Endothelial cell of umbilical vein (primary cell): Measurements from ENCODE around the gene PROB1. TPM values are rescaled to one million over a fixed set of nuclear protein-coding genes. Genes with fewer than 3 reads are reported as not detected.

Source experiments
- BruUV-seq: library from RNA; stranded (reverse); fragments of 400-500 nt; replicated peaks from 2 replicates; lab custom pipeline; 2021; lab: Mats Ljungman, UMichigan
- CTCF ChIA-PET: fragments of 300-600, 350-600 bp; sonication (Branson Sonifier 250); formaldehyde crosslinking; loops from one replicate; lab custom pipeline; 2021; ENCODE audit warnings: antibody characterized with exemption, inconsistent platforms; lab: Charles Lee
- POLR2A ChIA-PET: fragments of 300-600, 350-600 bp; sonication (Branson Sonifier 250); formaldehyde crosslinking; loops from one replicate; lab custom pipeline; 2021; ENCODE audit warnings: antibody characterized with exemption, inconsistent platforms; lab: Charles Lee
- DNase-seq: peaks from one replicate; pipeline ENCODE4 v3.0.0-alpha.2; 2011; ENCODE audit warnings: low read depth, low spot score
- FAIRE-seq: peaks from 2 replicates; lab custom pipeline; 2011; peaks lifted over from hg19 to GRCh38; lab: Jason Lieb, UNC
- H2AFZ ChIP-seq: 2 replicates; pipeline ENCODE4 v1.6.0; 2012; ENCODE audit warnings: low read depth, low read length, control low read depth, inconsistent platforms
- H3K27ac ChIP-seq: 2 replicates; pipeline ENCODE4 v1.5.1; 2011; ENCODE audit warnings: low read depth, mild to moderate bottlenecking, control low read depth, low read length, moderate library complexity; ENCODE audit not compliant: insufficient read depth
- H3K27me3 ChIP-seq, 2 experiments: 2 replicates each; pipeline versions ENCODE4 v1.6.0 to v1.6.1; 2011; ENCODE audit warnings: low read length in 2 of 2, mixed read lengths in 1 of 2; ENCODE audit not compliant: control insufficient read depth in 2 of 2, insufficient read depth in 2 of 2
- H3K36me3 ChIP-seq, 2 experiments: 2 replicates in 1 of 2; 3 replicates in 1 of 2; pipeline ENCODE4 v1.5.1; 2011; ENCODE audit warnings: low read length in 2 of 2, mild to moderate bottlenecking in 1 of 2, moderate library complexity in 1 of 2; ENCODE audit not compliant: control insufficient read depth in 2 of 2, insufficient read depth in 2 of 2; ENCODE audit errors: extremely low read depth in 1 of 2
- H3K4me1 ChIP-seq: 3 replicates; pipeline ENCODE4 v1.5.1; 2011; ENCODE audit warnings: mild to moderate bottlenecking, low read length; ENCODE audit not compliant: control insufficient read depth, insufficient read depth; ENCODE audit errors: extremely low read depth
- H3K4me2 ChIP-seq: 2 replicates; pipeline ENCODE4 v1.6.1; 2011; ENCODE audit warnings: low read length, control low read depth, mixed read lengths; ENCODE audit not compliant: insufficient read depth
- H3K4me3 ChIP-seq, 3 experiments: fragments of 200-600 bp in 1 of 3; sonication (generic), shearing (Covaris generic) in 1 of 3; replicated peaks in 1 of 3; 2 replicates each; pipeline ENCODE4 v1.5.1; 2011 to 2016; ENCODE audit warnings: control low read depth in 3 of 3, low read length in 3 of 3, mild to moderate bottlenecking in 2 of 3, inconsistent platforms in 1 of 3, low read depth in 1 of 3, moderate library complexity in 1 of 3; ENCODE audit not compliant: insufficient read depth in 1 of 3
- H3K79me2 ChIP-seq: 2 replicates; pipeline ENCODE4 v1.6.0; 2012; ENCODE audit warnings: low read length, inconsistent platforms; ENCODE audit not compliant: control insufficient read depth, insufficient read depth
- H3K9ac ChIP-seq: replicated peaks from 2 replicates; pipeline ENCODE3; 2011; ENCODE audit warnings: low read length, control low read depth; ENCODE audit not compliant: insufficient read depth; ENCODE audit errors: extremely low read depth
- H3K9me1 ChIP-seq: replicated peaks from 3 replicates; pipeline ENCODE4 v1.6.0; 2011; ENCODE audit warnings: mild to moderate bottlenecking, low read length; ENCODE audit not compliant: control insufficient read depth, insufficient read depth; ENCODE audit errors: extremely low read depth
- H3K9me3 ChIP-seq: replicated peaks from 2 replicates; pipeline ENCODE4 v1.5.1; 2012; ENCODE audit warnings: low read length, inconsistent platforms; ENCODE audit not compliant: control insufficient read depth, insufficient read depth
- H4K20me1 ChIP-seq: replicated peaks from 2 replicates; pipeline ENCODE3; 2011; ENCODE audit warnings: mild to moderate bottlenecking, low read length; ENCODE audit not compliant: control insufficient read depth, insufficient read depth; ENCODE audit errors: extremely low read depth
- CTCF ChIP-seq, 2 donors: IDR thresholded peaks; 1 replicate in 1 of 2; 2 replicates in 1 of 2; pipeline ENCODE4 v1.5.1; 2011; ENCODE audit warnings: low read length in 2 of 2, mild to moderate bottlenecking in 2 of 2, moderate library complexity in 2 of 2, control low read depth in 1 of 2, inconsistent platforms in 1 of 2, low read depth in 1 of 2; ENCODE audit not compliant: insufficient read depth in 1 of 2; ENCODE audit errors: extremely low read depth in 1 of 2
- EZH2 ChIP-seq: IDR thresholded peaks from 2 replicates; pipeline ENCODE4 v1.6.1; 2012; ENCODE audit warnings: borderline replicate concordance, low read depth, mild to moderate bottlenecking, moderate library complexity, low read length, inconsistent platforms; ENCODE audit not compliant: severe bottlenecking
- FOS ChIP-seq: IDR thresholded peaks from 2 replicates; pipeline ENCODE4 v1.6.1; 2011; ENCODE audit warnings: mild to moderate bottlenecking, low read length, moderate library complexity, borderline replicate concordance; ENCODE audit not compliant: insufficient read depth
- GATA2 ChIP-seq: IDR thresholded peaks from 2 replicates; pipeline ENCODE4 v1.7.0; 2011; ENCODE audit warnings: low read depth, mild to moderate bottlenecking, moderate library complexity, mixed read lengths, low read length; ENCODE audit not compliant: insufficient read length, insufficient read depth
- JUN ChIP-seq: IDR thresholded peaks from 2 replicates; pipeline ENCODE4 v1.6.1; 2011; ENCODE audit warnings: borderline replicate concordance, low read depth; ENCODE audit not compliant: insufficient read length, insufficient read depth
- MAX ChIP-seq: IDR thresholded peaks from 2 replicates; pipeline ENCODE4 v1.6.1; 2011; ENCODE audit not compliant: insufficient read depth, insufficient read length
- MYC ChIP-seq: IDR thresholded peaks from one replicate; pipeline ENCODE4 v1.6.1; 2011; ENCODE audit warnings: mild to moderate bottlenecking, low read depth, low read length
- POLR2A ChIP-seq: IDR thresholded peaks from 2 replicates; pipeline ENCODE4 v1.6.1; 2012; ENCODE audit warnings: low read depth, mild to moderate bottlenecking, control low read depth, low read length
- POLR2AphosphoS5 ChIP-seq: IDR thresholded peaks from 2 replicates; pipeline ENCODE4 v1.6.1; 2012; ENCODE audit warnings: low read depth, mild to moderate bottlenecking, control low read depth, low read length, moderate library complexity; ENCODE audit not compliant: insufficient read depth
- dilution Hi-C: fragments of 300-500 bp; cut with MboI; formaldehyde crosslinking; loops from one replicate; pipeline ENCODE4 v1.15.0; 2019; ENCODE audit warnings: low sequenced_read_pairs; ENCODE audit not compliant: extremely low pct_ligation_motif_present
- intact Hi-C: fragments of 100-400 bp; cut with micrococcal nuclease; formaldehyde crosslinking; loops from one replicate; pipeline ENCODE4 v1.10.0; 2022
- polyA plus RNA-seq, 4 experiments: library from polyadenylated mRNA; depleted of rRNA in 3 of 4; stranded (reverse) in 3 of 4; unstranded in 1 of 4; fragments of >200 nt; gene quantifications; 2 replicates each; pipeline versions ENCODE4 v1.2.1 to v1.2.3, GENCODE V29; 2011 to 2012; ENCODE audit warnings: missing spikeins in 1 of 4
- total RNA-seq: library from RNA; stranded (reverse); gene quantifications from 2 replicates; pipeline ENCODE4 v1.2.3, GENCODE V29; 2021

Gene PROB1
- total and polyA plus RNA-seq, 2 donors (not counting 3 experiments of a cell fraction or from before 2014, with no cell fraction given): 0.47 to 1.9 TPM

GRCh38 chr5:139379626-139380449, 15.1 kb downstream of the PROB1 start:
- Histone ChIP-seq H4K20me1 (no peaks in the 10 kb centered on the region), H3K4me3 (no peak overlapping the region), H3K4me1 (no peaks in the 10 kb centered on the region), H3K36me3 (no peaks in the 10 kb centered on the region), H3K27me3 (no peaks in the 10 kb centered on the region), H3K79me2 (no peaks in the 10 kb centered on the region), H3K9me3 (no peaks in the 10 kb centered on the region), H3K4me2 (no peak overlapping the region), H3K9ac (no peak overlapping the region), H3K9me1 (no peaks in the 10 kb centered on the region), H3K27ac (no peak overlapping the region), H2AFZ (no peak overlapping the region)
- BruUV-seq: no TSS peak
- DNase-seq (no peak), FAIRE-seq (no peak)
- TF ChIP-seq MAX: no peak
- intact Hi-C loops (no loop called here), dilution Hi-C loops (no loop called here)
- ChIA-PET POLR2A (no interaction called here), CTCF (no interaction called here)

DNA sequence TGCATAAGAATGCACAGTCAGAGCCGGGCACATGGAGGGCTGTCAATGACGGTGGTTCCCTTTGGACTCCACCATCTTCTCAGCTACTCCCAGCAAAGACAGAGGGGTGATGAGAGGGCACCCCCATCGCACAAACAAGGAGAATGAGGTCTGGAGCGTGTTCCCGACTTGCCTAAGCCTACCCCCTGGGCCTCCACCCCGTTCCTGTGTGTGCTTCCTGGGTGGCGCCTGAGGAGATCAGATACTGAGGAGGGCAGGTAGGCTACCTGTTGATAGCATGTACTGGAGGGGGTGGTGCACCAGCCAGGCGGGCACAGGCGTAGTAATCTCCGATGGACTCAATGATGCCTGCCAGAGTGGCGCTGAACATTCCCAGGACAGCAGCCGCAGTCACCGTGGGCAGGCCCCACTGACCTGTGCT, 16.0 kb downstream of the PROB1 start:
- no peaks in the 10 kb centered on the region for H4K20me1 ChIP-seq
- no TSS peak for BruUV-seq
- ChIA-PET CTCF (no interaction called here), POLR2A (no interaction called here)
- peaks cover 0 to 3% of the 10 kb centered on the region in 2 experiments for H3K36me3 ChIP-seq
- DNase-seq (no peak), FAIRE-seq (no peak)
- H3K79me2 ChIP-seq: no peaks in the 10 kb centered on the region
- no peaks in the 10 kb centered on the region for H3K9me3 ChIP-seq
- no peak overlapping the region for H2AFZ ChIP-seq
- H3K9ac ChIP-seq: no peak overlapping the region
- no peaks in the 10 kb centered on the region for H3K9me1 ChIP-seq
- TF ChIP-seq POLR2AphosphoS5: no peak
- no peak for TF ChIP-seq MAX
- no peak for TF ChIP-seq MYC
- no peak for TF ChIP-seq POLR2A
- no peak for TF ChIP-seq FOS
- TF ChIP-seq CTCF (IDR thresholded peaks at IDR 0.05; ENCODE audit: extremely low read depth in 1 of 2, insufficient read depth in 1 of 2, low read depth in 1 of 2, low read length in 2 of 2): no peak
- no peak for TF ChIP-seq JUN
- TF ChIP-seq GATA2: no peak
- no peak for TF ChIP-seq EZH2
- H3K4me3 ChIP-seq: no peak overlapping the region
- dilution Hi-C loops (no loop called here), intact Hi-C loops (no loop called here)
- H3K27ac ChIP-seq: no peak overlapping the region
- H3K27me3 ChIP-seq: no peaks in the 10 kb centered on the region
- no peak overlapping the region for H3K4me2 ChIP-seq
- no peaks in the 10 kb centered on the region for H3K4me1 ChIP-seq
